ENCODE data around the gene XCL2. TPM values are rescaled to one million over a fixed set of nuclear protein-coding genes. Genes with fewer than 3 reads are reported as not detected.

Gene XCL2
- total RNA-seq, 1 donor from 2014 or later = not detected

DNA sequence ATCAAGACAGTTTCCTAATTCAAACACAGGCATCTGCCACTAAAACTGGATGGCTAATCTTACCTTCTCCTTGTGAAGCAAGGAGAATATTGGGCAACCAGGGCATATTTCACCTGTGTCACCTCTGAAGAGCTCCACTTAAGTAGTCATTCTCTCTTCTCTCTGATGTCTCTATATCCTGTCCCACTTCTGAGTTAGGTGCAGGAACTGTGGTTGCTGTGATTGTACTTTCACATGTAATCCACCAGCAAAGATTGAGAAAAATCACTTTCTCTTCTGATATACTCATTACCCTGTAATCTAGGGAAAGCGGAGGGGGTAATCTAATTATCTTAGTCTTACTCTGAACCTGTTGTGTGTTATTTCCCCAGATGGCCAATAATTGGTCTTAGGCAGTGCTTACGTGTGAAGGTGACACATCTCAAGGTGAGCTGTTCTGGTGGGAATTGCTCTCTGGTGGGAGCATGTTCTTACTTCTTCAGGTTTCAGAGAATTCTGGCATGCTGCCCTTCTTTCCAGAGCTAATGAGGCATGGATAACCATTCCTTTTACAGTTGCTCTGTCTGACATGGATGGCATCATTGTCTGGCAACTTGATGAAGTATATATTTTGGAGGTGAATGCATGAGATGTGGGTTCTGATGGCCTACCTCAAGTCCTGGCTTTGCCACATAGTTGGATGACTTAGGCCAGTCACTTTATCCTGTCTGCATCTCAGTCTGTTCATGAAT lies 12.0 kb downstream of the XCL2 start:
- Mint-ChIP-seq H3K9me3 (ENCODE audit: low read depth) (no peaks in the 10 kb centered on the region), H3K27ac (no peak overlapping the region), H3K4me1 (ENCODE audit: low read depth) (no peaks in the 10 kb centered on the region), H3K27me3 (no peaks in the 10 kb centered on the region), H3K36me3 (ENCODE audit: insufficient read depth) (no peaks in the 10 kb centered on the region), H3K4me3 (ENCODE audit: low read depth) (no peak overlapping the region)
- DNase-seq (ENCODE audit: low spot score, unreplicated experiment) = no peak
- TF ChIP-seq, protein P1, sequence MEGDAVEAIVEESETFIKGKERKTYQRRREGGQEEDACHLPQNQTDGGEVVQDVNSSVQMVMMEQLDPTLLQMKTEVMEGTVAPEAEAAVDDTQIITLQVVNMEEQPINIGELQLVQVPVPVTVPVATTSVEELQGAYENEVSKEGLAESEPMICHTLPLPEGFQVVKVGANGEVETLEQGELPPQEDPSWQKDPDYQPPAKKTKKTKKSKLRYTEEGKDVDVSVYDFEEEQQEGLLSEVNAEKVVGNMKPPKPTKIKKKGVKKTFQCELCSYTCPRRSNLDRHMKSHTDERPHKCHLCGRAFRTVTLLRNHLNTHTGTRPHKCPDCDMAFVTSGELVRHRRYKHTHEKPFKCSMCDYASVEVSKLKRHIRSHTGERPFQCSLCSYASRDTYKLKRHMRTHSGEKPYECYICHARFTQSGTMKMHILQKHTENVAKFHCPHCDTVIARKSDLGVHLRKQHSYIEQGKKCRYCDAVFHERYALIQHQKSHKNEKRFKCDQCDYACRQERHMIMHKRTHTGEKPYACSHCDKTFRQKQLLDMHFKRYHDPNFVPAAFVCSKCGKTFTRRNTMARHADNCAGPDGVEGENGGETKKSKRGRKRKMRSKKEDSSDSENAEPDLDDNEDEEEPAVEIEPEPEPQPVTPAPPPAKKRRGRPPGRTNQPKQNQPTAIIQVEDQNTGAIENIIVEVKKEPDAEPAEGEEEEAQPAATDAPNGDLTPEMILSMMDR (IDR thresholded peaks at IDR 0.05; ENCODE audit: unreplicated experiment) = no peak

DNA sequence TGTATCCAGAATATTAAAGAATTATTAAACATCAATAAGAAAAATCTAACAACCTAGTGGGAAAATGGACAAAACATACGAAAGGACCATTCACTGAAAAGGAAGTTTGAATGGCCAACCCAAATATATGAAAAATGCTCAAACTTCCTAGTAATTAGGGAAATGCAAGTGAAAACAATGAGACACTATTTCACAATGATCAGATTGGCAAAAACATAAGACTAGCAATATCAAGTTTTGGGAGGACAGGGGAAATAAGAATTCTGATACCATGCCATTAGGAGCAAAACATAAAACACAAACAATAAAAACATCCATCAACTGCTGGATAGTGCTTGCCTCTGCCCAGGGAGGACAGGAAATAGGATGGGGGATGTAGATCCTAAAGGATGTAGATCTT lies 14.3 kb downstream of the XCL2 start:
- no peak overlapping the region for H3K4me3 Mint-ChIP-seq (ENCODE audit: low read depth)
- H3K4me1 Mint-ChIP-seq (ENCODE audit: low read depth) = no peaks in the 10 kb centered on the region
- H3K36me3 Mint-ChIP-seq (ENCODE audit: insufficient read depth) = peaks cover 1% of the 10 kb centered on the region
- no peaks in the 10 kb centered on the region for H3K27me3 Mint-ChIP-seq
- TF ChIP-seq, protein P1 (IDR thresholded peaks at IDR 0.05; ENCODE audit: unreplicated experiment) = no peak
- H3K27ac Mint-ChIP-seq = no peak overlapping the region
- peaks cover 1% of the 10 kb centered on the region for H3K9me3 Mint-ChIP-seq (ENCODE audit: low read depth)
- no peak for DNase-seq (ENCODE audit: low spot score, unreplicated experiment)

DNA sequence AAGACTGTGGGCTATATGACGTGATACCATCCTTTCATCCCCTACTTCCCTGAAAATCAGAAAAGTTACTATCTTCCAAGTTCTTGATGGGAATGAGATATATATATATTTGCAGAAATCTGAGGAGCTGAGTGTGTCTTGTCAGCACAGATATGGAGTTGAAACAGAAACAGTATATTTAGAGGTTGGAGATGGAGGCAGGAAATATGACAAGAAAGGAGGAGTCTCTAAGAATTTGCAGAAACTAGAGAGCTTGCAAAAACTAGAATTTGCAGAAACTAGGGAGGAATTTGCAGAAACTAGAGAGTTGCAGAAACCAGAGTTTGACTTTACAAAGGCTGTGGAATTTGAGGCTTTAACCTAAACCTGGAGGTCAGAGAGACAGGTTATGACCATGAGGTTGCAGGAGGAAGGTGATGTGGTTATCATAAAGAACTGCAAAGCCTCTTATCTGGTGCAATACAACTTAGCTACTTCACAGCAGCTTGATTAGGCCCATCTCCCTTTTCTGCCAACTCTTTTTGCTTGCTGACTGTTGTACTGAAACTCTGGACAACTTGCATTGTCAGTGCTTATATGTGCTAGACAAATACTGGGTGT lies 22.3 kb downstream of the XCL2 start:
- H3K4me1 Mint-ChIP-seq (ENCODE audit: low read depth) = peaks cover 1% of the 10 kb centered on the region
- DNase-seq (ENCODE audit: low spot score, unreplicated experiment) = no peak
- no peaks in the 10 kb centered on the region for H3K27me3 Mint-ChIP-seq
- peaks cover 14% of the 10 kb centered on the region for H3K9me3 Mint-ChIP-seq (ENCODE audit: low read depth)
- TF ChIP-seq, protein P1 (IDR thresholded peaks at IDR 0.05; ENCODE audit: unreplicated experiment) = no peak
- no peak overlapping the region for H3K27ac Mint-ChIP-seq
- peaks cover 5% of the 10 kb centered on the region for H3K36me3 Mint-ChIP-seq (ENCODE audit: insufficient read depth)
- no peak overlapping the region for H3K4me3 Mint-ChIP-seq (ENCODE audit: low read depth)

DNA sequence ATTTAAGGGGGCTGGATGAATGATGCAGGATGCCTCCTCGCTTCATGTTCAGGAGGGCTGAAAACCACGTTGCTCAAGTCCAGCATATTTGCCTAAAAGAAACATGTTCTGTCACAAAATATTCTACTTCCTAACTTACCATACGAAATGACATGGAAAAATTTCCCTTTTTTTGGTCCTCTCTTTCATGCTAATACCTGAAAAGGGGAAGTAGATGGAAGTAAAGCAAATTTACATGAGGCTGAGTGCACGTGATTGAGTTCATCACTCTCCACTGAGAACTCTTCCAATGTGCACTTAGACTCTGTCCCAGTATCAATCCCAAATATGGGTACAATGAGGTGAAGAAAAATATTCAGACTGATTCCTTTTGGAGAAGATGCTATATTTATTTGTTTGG lies 23.0 kb downstream of the XCL2 start:
- TF ChIP-seq, protein P1 (IDR thresholded peaks at IDR 0.05; ENCODE audit: unreplicated experiment) = no peak
- H3K4me1 Mint-ChIP-seq (ENCODE audit: low read depth) = peaks cover 1% of the 10 kb centered on the region

DNA sequence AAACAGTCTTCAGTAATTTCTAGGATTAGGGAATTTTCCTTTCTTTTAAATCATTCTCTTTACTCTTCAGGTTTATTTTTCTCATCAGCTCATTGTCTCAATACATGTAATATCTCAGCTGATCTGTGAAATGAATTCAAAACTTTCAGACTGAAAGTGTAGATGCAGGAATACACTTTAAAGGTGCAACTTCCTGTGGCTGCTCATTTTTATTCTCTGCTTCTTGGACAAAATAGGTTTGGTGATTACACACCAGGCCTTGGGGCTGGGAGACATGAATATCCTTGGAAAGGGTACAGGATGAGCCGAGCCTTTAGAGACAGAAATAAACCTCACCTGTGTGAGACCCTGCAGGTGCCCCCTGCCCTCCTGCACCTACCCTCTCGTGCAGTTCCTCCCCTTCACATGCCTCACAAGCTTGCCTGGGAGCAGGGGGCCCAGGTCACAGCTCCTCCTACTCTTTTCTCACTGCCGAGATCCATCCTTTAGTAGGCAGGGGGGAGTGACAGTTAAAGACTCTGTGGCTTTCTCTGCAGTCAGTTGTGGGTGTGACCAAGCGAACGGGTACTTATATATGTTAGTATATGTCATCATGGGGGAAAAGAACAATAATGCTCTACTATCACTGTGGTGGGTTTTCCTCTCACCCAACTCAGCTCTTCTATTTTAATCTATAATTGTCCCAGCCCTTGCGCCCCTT lies 23.6 kb downstream of the XCL2 start:
- TF ChIP-seq, protein P1 (IDR thresholded peaks at IDR 0.05; ENCODE audit: unreplicated experiment) = no peak
- Mint-ChIP-seq H3K4me1 (ENCODE audit: low read depth) (peaks cover 1% of the 10 kb centered on the region), H3K27ac (no peak overlapping the region), H3K9me3 (ENCODE audit: low read depth) (peaks cover 14% of the 10 kb centered on the region), H3K27me3 (no peaks in the 10 kb centered on the region), H3K4me3 (ENCODE audit: low read depth) (no peak overlapping the region), H3K36me3 (ENCODE audit: insufficient read depth) (peaks cover 5% of the 10 kb centered on the region)
- no peak for DNase-seq (ENCODE audit: low spot score, unreplicated experiment)

More for the DNA sequence above, 23.0 kb downstream of the XCL2 start:
- H3K27ac Mint-ChIP-seq = no peak overlapping the region
- H3K9me3 Mint-ChIP-seq (ENCODE audit: low read depth) = peaks cover 14% of the 10 kb centered on the region
- H3K27me3 Mint-ChIP-seq = no peaks in the 10 kb centered on the region
- H3K36me3 Mint-ChIP-seq (ENCODE audit: insufficient read depth) = peaks cover 5% of the 10 kb centered on the region
- no peak for DNase-seq (ENCODE audit: low spot score, unreplicated experiment)
- H3K4me3 Mint-ChIP-seq (ENCODE audit: low read depth) = no peak overlapping the region

Data from progenitor cell of endocrine pancreas (in vitro differentiated cells).